Measurements from ENCODE around the gene CDA.

DNA sequence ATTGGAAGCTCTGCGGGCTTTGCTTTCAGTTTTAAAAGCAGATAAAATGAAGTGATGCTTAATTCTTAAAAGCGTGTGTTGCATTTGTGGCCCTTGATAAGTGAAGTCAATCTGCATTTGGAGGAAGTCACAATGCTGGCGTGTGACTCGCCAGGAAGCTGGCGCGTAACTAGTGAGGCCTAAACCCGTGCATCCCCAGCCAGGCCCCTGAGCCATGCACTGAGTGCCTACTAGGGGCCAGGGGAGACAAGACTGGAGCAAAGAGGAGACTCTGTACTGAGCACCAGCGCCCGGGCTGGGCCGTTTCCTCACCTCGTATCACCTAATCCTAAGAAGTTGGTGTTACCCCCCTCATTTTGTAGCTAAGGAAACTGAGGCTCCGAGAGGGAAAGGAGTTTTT lies 76.8 kb downstream of the CDA start:
- TF ChIP-seq ZNF274 (IDR thresholded peaks at IDR 0.05; ENCODE audit: borderline replicate concordance, extremely low read depth, low read length): no peak
- TF ChIP-seq POLR2A (IDR thresholded peaks at IDR 0.05; ENCODE audit: control extremely low read depth in 1 of 2, low read depth in 2 of 2, low read length in 2 of 2): no peak
- no peak for TF ChIP-seq RAD21 (IDR thresholded peaks at IDR 0.05 in 1 of 2, conservative IDR thresholded peaks at IDR 0.05 in 1 of 2; ENCODE audit: low read depth in 2 of 2, low read length in 2 of 2)
- no peak for TF ChIP-seq SP2 (IDR thresholded peaks at IDR 0.05; ENCODE audit: low read length)
- TF ChIP-seq, protein P1, sequence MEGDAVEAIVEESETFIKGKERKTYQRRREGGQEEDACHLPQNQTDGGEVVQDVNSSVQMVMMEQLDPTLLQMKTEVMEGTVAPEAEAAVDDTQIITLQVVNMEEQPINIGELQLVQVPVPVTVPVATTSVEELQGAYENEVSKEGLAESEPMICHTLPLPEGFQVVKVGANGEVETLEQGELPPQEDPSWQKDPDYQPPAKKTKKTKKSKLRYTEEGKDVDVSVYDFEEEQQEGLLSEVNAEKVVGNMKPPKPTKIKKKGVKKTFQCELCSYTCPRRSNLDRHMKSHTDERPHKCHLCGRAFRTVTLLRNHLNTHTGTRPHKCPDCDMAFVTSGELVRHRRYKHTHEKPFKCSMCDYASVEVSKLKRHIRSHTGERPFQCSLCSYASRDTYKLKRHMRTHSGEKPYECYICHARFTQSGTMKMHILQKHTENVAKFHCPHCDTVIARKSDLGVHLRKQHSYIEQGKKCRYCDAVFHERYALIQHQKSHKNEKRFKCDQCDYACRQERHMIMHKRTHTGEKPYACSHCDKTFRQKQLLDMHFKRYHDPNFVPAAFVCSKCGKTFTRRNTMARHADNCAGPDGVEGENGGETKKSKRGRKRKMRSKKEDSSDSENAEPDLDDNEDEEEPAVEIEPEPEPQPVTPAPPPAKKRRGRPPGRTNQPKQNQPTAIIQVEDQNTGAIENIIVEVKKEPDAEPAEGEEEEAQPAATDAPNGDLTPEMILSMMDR (IDR thresholded peaks at IDR 0.05; ENCODE audit: control extremely low read depth in 1 of 3, insufficient read depth in 1 of 3, low read depth in 1 of 3, low read length in 3 of 3): no peak
- no peak for TF ChIP-seq POLR2AphosphoS5 (IDR thresholded peaks at IDR 0.05; ENCODE audit: low read depth, low read length)
- no peak for TF ChIP-seq EGR1 (IDR thresholded peaks at IDR 0.05; ENCODE audit: borderline replicate concordance, low read depth, low read length)
- no peak for TF ChIP-seq HDAC2 (IDR thresholded peaks at IDR 0.05; ENCODE audit: borderline replicate concordance in 1 of 2, low read depth in 2 of 2, low read length in 2 of 2)

Measured in H1 (cell line).